SK-N-MC (cell line): ENCODE measurements around the gene DNLZ.

Experiments
- EZH2 ChIP-seq: fragments of 200-600 bp; sonication (generic); IDR thresholded peaks from one replicate; pipeline ENCODE4 v1.6.1; 2017; ENCODE audit warnings: antibody characterized with exemption
- POLR2AphosphoS5 ChIP-seq: IDR thresholded peaks from 2 replicates; pipeline ENCODE4 v1.6.1; 2012; ENCODE audit warnings: mild to moderate bottlenecking, low read depth, low read length, borderline replicate concordance

DNA sequence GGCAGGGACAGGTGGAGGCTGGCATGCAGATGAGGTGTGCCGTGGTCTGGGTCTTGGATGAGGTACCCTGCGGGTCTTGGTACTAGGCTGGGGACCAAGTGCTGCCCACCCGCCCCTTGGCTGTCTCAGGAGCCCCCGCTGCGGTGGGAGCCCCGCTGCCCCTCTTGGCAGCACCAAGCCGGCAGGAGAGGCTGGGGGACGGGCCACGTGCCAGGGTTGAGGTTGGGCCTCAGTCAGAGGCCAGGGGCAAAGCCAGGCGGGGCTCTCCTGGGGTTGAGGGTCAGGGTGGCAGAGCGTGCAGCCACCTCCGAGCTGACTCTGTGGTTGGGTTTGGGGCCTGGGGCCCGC lies 8.0 kb upstream of the DNLZ start:
- TF ChIP-seq POLR2AphosphoS5 (no peak), EZH2 (no peak)
